G401.6 (cell line): ENCODE data around the gene CLEC5A.
"Not testable (repeated sequence)": the region's sequence is repeated elsewhere in the genome, so short reads cannot be mapped to it uniquely, and the experiment has no call there.

Experiments used
- FAIRE-seq: peaks from 2 replicates; lab custom pipeline; 2012; peaks lifted over from hg19 to GRCh38; lab: Jason Lieb, UNC

The CLEC5A gene

DNA sequence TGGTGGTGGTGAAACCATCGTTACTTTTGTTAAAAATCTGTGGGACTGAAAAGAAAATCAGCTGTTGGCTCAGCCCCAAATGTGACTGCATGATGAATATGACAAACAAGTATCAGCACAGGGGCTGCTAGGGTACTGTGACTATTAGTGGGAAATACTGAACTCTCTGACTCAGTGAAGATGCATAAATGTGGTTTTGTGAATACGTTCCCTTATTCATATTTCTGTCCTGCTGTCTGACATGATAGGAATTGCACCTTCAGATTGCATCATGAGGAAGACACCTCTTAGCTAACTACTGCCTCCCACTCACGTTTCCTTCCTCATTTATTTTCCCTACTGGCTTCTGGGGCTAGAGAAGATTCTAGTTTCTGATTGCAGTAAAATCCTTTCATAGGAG is 1.4 kb downstream of the CLEC5A start:
- FAIRE-seq: no peak

DNA sequence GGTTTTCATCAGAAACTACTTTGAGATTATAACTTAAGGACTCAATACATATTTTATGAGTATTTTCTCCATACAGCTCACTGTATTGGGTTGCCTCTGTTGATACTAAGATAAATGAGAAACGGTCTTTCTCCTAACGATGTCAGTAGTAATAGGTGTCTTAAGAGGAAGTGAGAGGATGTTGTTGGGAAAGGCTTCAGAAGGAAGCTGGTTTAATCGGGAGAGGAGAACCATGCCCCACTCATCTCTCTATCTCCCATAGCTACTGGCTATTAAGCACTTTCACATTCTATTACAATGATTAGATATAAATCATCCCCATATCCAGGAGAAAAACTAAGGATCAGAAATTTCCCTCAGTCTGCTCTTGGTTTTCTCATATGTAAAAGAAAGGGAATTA is 2.0 kb downstream of the CLEC5A start:
- FAIRE-seq: no peak

DNA sequence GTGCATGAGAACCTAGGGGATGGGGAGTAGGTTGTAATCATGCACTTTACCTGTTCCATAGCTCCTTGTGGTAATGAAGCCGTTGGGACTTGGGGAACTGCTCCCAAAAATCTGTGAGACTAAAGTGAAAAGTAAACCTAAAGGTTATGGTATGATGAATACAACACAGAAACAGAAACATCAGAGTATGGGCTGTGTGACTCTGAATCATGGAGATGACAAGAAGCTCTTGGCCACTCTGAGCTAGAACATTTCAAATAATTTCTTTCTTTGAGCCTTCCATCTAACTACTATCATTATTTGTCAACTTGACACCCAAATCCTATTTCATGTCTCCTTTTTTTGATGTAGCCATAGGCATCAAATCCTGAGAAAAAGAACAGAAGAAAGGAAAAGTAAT is 2.9 kb downstream of the CLEC5A start:
- FAIRE-seq: no peak

DNA sequence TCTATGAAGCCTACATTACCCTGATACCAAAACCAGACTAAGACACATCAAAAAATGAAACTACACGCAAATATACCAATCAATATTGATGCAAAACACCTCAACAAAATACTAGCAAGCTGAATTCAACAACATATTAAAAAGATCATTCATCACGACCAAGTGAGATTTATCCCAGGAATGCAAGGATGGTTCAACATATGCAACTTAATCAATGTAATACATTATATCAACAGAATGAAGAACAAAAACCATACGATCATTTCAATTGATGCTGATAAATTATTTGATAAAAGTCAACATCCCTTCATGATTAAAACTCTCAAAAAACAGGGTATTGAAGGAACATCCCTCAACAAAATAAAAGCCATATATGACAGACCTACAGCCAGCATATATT is 5.7 kb downstream of the CLEC5A start:
- FAIRE-seq: no peak

DNA sequence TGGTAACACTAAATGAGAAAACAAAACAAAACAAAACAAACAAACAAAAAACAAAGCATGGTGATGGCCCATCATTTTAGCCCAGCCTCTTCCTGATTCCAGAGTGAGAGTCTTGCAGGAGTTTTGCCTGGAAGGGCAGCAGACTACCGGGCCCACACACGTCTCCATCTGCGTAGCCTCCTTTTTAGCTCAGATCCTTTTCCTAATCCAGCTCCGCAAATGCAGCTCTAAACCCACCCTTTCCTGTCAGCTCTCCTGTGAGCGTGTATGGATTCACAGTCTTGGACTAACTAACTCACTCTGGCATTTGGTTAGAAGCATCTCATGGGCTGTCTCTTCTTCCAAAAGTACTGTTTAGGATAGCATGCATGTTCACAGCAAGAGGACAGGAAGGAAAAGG is 16.6 kb downstream of the CLEC5A start:
- FAIRE-seq: no peak

DNA sequence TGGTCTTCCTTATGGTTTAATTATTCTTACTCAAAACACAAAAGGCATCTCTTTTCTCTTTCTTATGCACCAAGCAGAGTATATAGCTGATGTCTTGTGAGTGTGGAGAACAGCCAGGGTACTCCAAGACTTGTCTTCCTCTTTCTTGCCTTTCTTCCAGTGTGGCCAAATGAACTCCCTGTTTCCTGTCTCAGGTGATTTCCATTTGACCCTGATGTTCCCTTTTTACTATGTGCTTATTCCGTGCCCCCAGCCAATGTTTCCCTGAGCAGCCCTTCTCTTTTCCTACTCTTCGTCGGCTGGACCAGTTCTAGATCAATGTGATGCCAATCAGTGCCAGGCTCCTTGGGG is 18.0 kb downstream of the CLEC5A start:
- no peak for FAIRE-seq

DNA sequence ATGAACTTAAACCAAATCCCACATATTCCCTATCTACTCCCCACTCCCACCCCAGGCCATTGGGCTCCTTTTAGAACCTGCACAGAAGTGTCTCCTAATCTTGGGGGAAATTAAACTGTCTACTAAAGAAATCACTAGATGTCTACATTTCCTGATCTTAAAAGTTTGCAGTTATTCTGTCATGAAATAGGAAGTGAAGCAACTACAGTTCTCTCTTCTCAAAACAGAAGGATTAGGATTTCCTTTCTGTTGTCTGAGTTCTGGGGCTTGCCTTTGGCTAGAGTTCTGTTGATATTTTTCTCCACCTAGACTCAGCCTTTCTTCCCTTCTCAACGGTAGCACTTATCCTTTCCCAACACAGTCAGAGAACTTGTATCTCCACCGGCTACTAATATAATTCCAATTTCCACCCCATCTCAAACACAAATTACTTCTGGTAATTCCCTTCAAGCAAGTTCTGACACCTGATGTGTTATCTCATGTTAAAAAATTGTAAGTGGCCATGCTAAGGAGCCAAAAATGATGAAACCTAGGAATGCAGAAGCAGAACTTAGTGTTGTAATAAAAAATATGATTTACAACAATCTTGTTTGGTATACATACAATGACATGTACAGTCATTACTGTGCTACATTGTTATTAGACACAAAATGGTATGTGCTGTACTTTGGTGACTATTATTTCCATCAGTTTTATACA is 18.5 kb downstream of the CLEC5A start:
- FAIRE-seq: no peak

DNA sequence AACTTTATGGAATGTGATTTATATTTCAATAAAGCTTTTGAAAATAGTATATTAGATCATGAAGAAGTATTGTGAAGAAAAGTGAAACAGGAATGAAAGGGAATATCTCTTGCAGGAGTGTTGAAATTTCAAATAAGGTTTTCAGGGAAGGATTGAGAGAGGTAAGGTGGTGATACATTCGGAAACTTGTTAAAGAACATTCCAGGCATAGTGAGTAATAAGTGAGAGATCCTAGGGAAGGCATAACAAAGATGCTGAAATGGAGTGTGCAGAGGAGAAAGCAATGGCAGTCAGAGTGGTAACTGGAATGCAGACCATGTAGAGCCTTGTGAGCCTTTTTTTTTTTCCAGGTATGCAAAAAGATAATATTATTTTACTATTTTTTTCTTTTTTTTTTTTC is 26.5 kb downstream of the CLEC5A start:
- FAIRE-seq: no peak

DNA sequence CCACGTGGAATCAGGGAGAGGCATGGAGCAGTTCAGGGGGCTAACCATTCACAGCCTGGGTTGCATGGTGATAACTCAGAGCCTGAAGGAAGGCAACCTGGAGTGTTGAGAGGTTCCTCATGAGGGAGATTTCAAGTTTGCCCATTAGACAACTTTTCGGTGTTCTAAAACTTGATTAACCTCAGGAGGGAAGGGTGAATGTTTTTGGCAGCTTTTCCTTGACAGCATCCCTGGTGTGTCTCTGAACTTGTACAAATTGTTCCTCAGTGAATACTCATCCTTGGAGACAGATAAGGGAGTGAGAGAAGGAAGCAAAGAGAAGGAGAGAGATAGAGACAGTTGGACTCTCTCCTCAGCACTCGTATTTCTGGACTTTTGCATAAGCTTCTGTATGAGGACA is 30.7 kb downstream of the CLEC5A start, which contains the start of gene OR9A4:
OR9A4 (plus strand) TSS at position 301 of the 400 bp plus-strand sequence. CDS start 2,477 bp downstream, outside the sequence.
- FAIRE-seq: no peak

DNA sequence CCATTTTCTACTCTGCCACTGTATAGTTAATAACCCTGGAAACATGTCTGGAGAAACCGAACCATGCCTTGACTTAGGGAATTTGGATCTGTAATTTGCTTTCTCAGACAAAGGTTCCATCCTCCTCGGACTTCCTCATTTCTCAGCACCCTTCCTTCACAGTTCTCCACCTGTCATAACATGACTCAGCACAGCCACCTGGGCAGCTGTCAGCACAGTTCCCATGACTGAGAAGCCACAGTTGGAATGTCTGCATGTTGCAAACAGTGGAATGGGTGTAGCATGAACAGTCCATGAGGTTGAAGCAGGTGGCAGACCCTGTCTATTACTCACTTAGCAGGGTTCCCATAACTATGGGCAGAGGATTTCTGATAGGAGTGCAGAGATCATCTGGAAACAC is 31.2 kb downstream of the CLEC5A start:
- no peak for FAIRE-seq

DNA sequence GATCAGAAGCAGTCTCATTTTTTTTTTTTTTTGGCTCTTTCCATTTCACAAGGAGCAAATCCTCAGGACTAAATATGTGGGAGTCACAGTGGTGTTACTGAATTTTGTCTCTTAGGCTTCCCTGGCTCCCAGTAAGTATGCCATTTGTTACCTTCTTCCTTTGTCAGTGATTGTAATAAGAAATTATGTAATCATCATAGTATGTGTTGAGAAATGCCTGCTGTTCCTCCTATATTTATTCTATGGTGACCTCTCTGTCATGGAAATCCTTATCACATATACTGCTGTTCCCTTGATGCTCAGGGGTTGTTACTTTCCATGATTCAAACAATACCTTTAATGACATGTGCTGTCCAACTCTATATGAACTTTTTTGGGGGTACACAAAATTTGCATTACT is 35.4 kb downstream of the CLEC5A start:
- FAIRE-seq: no peak

DNA sequence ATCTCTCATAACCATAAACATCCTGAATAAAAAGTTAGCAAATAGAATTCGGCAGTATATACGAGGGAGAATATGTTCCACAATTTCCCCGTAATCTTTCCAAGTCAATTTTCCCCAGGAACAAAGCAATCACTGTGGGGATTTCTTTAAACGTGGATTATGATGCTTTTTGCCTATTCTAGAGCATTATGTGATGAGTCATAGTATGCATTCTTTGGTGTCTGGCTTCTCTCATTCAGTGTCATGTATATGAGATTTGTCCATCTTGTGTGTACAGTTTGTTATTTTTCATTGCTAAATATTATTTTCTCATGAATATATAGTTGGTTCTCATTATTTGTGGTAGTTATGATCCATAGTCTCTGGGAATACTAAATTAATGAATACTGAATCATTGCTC is 40.5 kb downstream of the CLEC5A start:
- FAIRE-seq: no peak

DNA sequence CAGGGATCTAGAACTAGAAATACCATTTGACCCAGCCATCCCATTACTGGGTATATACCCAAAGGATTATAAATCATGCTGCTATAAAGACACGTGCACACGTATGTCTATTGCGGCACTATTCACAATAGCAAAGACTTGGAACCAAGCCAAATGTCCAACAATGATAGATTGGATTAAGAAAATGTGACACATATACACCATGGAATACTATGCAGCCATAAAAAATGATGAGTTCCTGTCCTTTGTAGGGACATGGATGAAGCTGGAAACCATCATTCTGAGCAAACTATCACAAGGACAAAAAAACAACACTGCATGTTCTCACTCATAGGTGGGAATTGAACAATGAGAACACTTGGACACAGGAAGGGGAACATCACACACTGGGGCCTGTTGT is 47.4 kb downstream of the CLEC5A start:
- FAIRE-seq: not testable (repeated sequence)

DNA sequence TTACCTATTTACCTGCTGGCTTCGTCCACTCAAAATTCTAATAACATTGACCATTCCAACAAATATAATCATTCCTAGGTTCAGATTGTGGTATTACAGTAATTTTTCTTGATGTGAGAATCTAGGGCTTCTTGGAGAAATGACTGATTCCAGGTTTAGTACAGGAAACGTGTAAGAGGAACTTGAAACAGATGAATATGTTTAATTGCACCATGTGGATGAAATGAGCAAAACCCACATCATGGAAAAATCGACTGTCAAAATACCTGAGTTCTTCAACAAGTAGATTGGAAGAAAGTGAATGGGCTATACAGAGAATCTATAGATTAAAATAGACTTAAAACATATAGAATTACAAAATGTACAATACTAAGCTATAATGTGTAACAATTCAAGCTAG is 55.4 kb downstream of the CLEC5A start:
- no peak for FAIRE-seq

DNA sequence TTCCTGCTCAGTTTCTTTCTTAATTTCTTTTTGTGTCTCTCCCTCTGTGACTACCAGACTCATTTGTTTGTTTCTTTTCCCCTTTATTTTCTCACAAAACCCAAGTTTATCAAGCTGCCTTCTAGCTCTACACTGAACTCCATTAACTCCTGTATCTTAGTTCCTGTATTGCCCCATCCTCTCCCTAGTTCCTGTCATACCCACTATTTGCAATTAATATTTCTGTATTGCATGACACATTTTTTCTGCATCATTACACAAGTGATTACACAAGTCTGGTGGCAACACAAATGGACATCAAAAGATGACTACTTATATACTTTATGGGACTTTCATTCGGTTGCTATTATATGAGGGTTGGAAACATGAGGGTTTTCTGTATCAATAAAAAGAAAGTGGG is 57.5 kb downstream of the CLEC5A start:
- no peak for FAIRE-seq

DNA sequence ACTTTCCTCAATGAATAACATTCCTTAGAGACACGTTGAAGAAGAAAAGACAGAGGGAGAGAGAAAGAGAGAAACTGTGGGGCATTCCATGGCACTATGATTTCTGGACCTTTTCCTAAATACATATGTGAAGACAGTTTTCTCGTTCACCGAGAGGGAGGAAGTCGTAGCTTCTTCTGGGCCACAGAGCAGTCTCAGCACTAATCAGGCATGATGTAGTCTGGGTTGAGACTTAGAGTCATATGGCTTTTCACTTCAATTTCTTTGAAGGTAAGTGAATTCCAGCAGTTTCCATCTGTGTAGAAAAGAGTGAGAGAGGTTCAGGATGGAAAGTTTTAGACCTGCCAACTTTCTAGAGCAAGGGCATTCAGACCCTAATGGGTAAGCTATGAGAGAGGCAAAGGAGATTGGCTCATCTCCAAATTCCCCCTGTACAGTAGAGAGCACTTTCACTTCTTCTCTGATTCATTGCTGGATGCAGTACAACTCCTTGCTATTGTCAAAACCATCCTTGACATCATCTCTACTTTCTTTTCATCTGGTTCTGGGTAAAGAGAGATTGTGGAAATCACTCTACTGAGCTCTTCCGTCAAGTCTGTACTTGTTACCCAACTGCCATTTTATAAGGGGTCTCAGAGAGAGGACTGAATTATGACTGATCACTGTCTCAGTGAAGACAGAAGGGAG is 62.1 kb downstream of the CLEC5A start:
- no peak for FAIRE-seq

DNA sequence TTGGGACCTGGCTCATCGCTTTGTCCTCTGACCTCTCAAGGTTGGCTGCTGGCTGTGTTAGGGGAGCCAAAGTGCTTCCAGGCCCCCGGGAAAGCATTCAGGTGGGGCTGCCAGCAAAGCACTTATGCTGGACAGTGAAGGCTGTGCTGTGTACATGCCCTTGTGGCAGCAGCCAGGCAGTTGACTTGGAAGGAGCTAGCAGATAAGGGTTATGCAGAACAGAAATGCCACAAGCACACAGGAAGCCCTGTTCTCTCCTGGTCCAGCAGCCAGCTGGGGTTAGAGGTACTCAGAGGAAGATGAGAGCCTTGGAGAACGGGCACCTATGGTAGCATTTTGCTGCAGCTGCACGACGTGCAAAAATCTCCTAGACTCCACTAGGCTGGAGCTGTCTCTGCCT is 65.8 kb downstream of the CLEC5A start:
- FAIRE-seq: no peak

DNA sequence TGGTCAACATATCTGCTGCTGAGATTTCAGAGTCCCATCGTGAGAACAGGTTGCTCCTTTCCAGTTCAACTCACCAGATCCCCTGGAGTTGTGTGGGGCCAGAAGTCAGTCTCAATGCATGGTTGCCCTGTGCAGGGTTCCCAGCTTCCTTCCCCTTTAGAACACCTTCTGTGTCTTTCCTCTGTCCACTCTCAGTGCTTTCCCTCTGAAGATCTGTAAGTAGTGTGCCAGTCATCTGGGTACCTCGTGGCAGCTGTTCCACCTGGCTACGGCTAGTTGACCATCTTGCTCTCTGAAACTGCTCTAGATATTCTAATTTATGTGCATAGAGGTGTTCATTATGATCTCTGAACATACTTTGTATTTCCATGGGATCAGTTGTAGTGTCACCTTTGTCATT is 69.4 kb downstream of the CLEC5A start:
- no peak for FAIRE-seq
